ENCODE data around the gene SMARCD1.

DNA sequence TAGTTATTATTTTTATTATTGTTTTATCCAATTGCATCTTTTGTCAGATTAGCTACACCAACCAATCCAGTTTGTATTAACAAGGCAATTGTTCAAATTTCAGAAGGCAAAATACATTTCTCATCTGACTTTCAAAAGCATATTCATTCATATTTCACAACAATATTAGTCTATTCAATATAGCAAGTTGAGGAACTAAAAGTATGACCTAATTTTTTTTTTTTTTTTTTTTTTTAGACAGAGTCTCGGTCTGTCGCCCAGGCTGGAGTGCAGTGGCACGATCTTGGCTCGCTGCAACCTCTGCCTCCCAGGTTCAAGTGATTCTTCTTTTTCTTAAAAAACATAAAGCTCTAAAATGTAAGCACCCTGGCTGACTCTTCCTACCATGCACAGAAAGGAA is 44.1 kb downstream of the SMARCD1 start:
- TF ChIP-seq, protein P1, sequence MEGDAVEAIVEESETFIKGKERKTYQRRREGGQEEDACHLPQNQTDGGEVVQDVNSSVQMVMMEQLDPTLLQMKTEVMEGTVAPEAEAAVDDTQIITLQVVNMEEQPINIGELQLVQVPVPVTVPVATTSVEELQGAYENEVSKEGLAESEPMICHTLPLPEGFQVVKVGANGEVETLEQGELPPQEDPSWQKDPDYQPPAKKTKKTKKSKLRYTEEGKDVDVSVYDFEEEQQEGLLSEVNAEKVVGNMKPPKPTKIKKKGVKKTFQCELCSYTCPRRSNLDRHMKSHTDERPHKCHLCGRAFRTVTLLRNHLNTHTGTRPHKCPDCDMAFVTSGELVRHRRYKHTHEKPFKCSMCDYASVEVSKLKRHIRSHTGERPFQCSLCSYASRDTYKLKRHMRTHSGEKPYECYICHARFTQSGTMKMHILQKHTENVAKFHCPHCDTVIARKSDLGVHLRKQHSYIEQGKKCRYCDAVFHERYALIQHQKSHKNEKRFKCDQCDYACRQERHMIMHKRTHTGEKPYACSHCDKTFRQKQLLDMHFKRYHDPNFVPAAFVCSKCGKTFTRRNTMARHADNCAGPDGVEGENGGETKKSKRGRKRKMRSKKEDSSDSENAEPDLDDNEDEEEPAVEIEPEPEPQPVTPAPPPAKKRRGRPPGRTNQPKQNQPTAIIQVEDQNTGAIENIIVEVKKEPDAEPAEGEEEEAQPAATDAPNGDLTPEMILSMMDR (conservative IDR thresholded peaks at IDR 0.05; ENCODE audit: low read depth, low read length), result no peak
- TF ChIP-seq EZH2 (IDR thresholded peaks at IDR 0.05; ENCODE audit: borderline replicate concordance, low read depth, low read length, poor library complexity, severe bottlenecking), result no peak

Measured in A673 (cell line).